NCI-H2029 treated with DMSO at 0.1 percent for 48 hours (cell line): Measurements from ENCODE around the gene PLEKHG3.

Experiments
- DNase-seq: peaks from one replicate; lab custom pipeline; 2025; lab: John Stamatoyannopoulos, UW

Gene PLEKHG3

GRCh38 chr14:64727551-64728071, 23.4 kb downstream of the PLEKHG3 start:
- no peak for DNase-seq

GRCh38 chr14:64728106-64728505, 23.9 kb downstream of the PLEKHG3 start:
- DNase-seq = no peak

GRCh38 chr14:64728856-64729255, 24.6 kb downstream of the PLEKHG3 start:
- DNase-seq = no peak

- DNase-seq = no peak
Measured at GRCh38 chr14:64729386-64730060, 25.3 kb downstream of the PLEKHG3 start.

- no peak for DNase-seq
Measured at GRCh38 chr14:64730061-64730440, 25.8 kb downstream of the PLEKHG3 start.

GRCh38 chr14:64730681-64731080, 26.5 kb downstream of the PLEKHG3 start:
- no peak for DNase-seq

- DNase-seq = no peak
Measured at GRCh38 chr14:64731141-64731581, 26.9 kb downstream of the PLEKHG3 start.

GRCh38 chr14:64732066-64732465, 27.8 kb downstream of the PLEKHG3 start:
- DNase-seq = no peak

GRCh38 chr14:64732536-64733120, 28.4 kb downstream of the PLEKHG3 start:
- DNase-seq = no peak

- no peak for DNase-seq
Measured at GRCh38 chr14:64733321-64733720, 29.1 kb downstream of the PLEKHG3 start.

GRCh38 chr14:64733899-64734298, 29.7 kb downstream of the PLEKHG3 start:
- DNase-seq = no peak

- peak; percentile 41 for DNase-seq
Measured at GRCh38 chr14:64734990-64735389, 30.8 kb downstream of the PLEKHG3 start.

GRCh38 chr14:64736271-64737169, 32.3 kb downstream of the PLEKHG3 start:
- DNase-seq = peak; percentile 48

GRCh38 chr14:64737391-64738280, 33.4 kb downstream of the PLEKHG3 start:
- DNase-seq = no peak

- DNase-seq = no peak
Measured at GRCh38 chr14:64738281-64738804, 34.1 kb downstream of the PLEKHG3 start.

GRCh38 chr14:64741200-64741599, 37.0 kb downstream of the PLEKHG3 start:
- DNase-seq = no peak

GRCh38 chr14:64741961-64742360, 37.7 kb downstream of the PLEKHG3 start:
- no peak for DNase-seq

- no peak for DNase-seq
Measured at GRCh38 chr14:64743061-64743460, 38.8 kb downstream of the PLEKHG3 start.

- no peak for DNase-seq
Measured at GRCh38 chr14:64745511-64746091, 41.4 kb downstream of the PLEKHG3 start.

- DNase-seq = no peak
Measured at GRCh38 chr14:64746298-64747250, 42.4 kb downstream of the PLEKHG3 start.
